SH-SY5Y (cell line): Measurements from ENCODE around the gene AMIGO1.

Experiments
- GATA2 ChIP-seq: IDR thresholded peaks from 2 replicates; pipeline ENCODE4 v1.6.1; 2011; ENCODE audit warnings: mild to moderate bottlenecking, low read depth, low read length
- GATA3 ChIP-seq: IDR thresholded peaks from 2 replicates; pipeline ENCODE4 v1.6.1; 2011; ENCODE audit warnings: low read depth, mild to moderate bottlenecking, low read length, moderate library complexity

DNA sequence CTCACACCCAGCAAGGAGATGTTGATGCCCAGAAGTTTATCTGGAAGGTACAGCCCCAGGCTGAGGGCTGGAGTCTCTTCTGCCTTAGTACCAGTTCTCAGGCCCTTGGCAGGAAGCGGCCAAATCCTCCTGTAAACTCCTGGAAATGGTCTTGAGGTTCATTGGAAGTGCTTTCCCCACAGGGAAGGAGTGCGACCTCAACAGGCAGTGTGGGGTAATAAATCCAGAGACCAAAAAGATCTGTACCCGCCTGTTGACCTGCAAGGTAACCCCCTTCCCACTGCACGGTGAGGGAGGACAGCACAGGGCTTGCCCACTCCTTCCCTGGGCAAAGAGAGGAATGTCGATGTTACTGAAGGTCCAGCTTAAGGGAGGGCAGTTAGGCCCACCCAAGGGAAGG, 21.3 kb downstream of the AMIGO1 start:
- no peak for TF ChIP-seq GATA3
- TF ChIP-seq GATA2, result no peak
